Heart right ventricle (tissue), 16 donors: Measurements from ENCODE around the gene CHIC2. TPM values are rescaled to one million over a fixed set of nuclear protein-coding genes. Genes with fewer than 3 reads are reported as not detected.

Source experiments
- ATAC-seq, 8 donors: fragments of 200-7000 bp; cut with Tn5 transposase; one replicate each; pipeline ENCODE4 v1.9.1; 2020; ENCODE audit warnings: mild to moderate bottlenecking in 8 of 8, moderate library complexity in 8 of 8, moderate number of reproducible peaks in 1 of 8
- DNase-seq, 2 donors: peaks; one replicate each; pipeline ENCODE4 v3.0.0-alpha.2; 2020
- H3K27ac ChIP-seq, 10 donors: fragments of 200-600 bp; sonication (generic) in 2 of 10; one replicate each; pipeline versions ENCODE4 v1.5.0 to v1.8.0; 2020 to 2022; ENCODE audit warnings: mild to moderate bottlenecking in 3 of 10
- H3K27me3 ChIP-seq, 7 donors: fragments of 200-600 bp; one replicate each; pipeline ENCODE4 v1.8.0; 2021 to 2022; ENCODE audit warnings: mild to moderate bottlenecking in 2 of 7
- H3K36me3 ChIP-seq, 9 donors: fragments of 200-600 bp; sonication (generic) in 1 of 9; one replicate each; pipeline versions ENCODE4 v1.5.0 to v1.8.0; 2020 to 2022; ENCODE audit warnings: mild to moderate bottlenecking in 2 of 9
- H3K4me1 ChIP-seq, 9 donors: fragments of 200-600 bp; sonication (generic) in 1 of 9; one replicate each; pipeline versions ENCODE4 v1.5.0 to v1.8.0; 2020 to 2022; ENCODE audit warnings: mild to moderate bottlenecking in 4 of 9
- H3K4me3 ChIP-seq, 10 donors: fragments of 200-600 bp; sonication (generic) in 2 of 10; one replicate each; pipeline versions ENCODE4 v1.5.0 to v1.8.0; 2020 to 2022; ENCODE audit warnings: mild to moderate bottlenecking in 7 of 10, moderate library complexity in 2 of 10
- H3K9me3 ChIP-seq, 11 donors: fragments of 200-600 bp in 10 of 11; sonication (generic) in 2 of 11; one replicate each; pipeline versions ENCODE4 v1.5.0 to v1.8.0; 2013 to 2022; ENCODE audit warnings: mild to moderate bottlenecking in 2 of 11, control low read depth in 1 of 11, moderate library complexity in 1 of 11
- CTCF ChIP-seq, 9 donors: fragments of 200-600 bp; sonication (generic) in 2 of 9; IDR thresholded peaks; one replicate each; pipeline versions ENCODE4 v1.5.0 to v1.8.0; 2021 to 2022; ENCODE audit warnings: antibody characterized with exemption in 9 of 9, mild to moderate bottlenecking in 5 of 9, moderate library complexity in 1 of 9
- WGBS, 2 donors: extraction: QIAGEN DNeasy Blood & Tissue Kit; methylation state at CpG; one replicate each; pipeline ENCODE4 v1.1.7; 2013; ENCODE audit warnings: inconsistent platforms in 1 of 2; 5-methylcytosine and 5-hydroxymethylcytosine counted together
- intact Hi-C, 10 donors: fragments of 100-400 bp; cut with DNase I; formaldehyde crosslinking; loops; one replicate each; pipeline versions ENCODE4 v1.11.1 to v1.14.2; 2022
- polyA plus RNA-seq, 2 donors: library from polyadenylated mRNA; stranded (reverse); fragments of 200-250 nt; gene quantifications; one replicate each; pipeline ENCODE4 v1.2.3, GENCODE V29; 2013
- total RNA-seq, 10 donors: library from RNA; stranded (reverse); fragmentation: NEBNext Ultra II Directional in 3 of 10; extraction: Animal tissue kit (Norgen Biotek cat#: 25700) in 3 of 10; gene quantifications; one replicate each; pipeline versions ENCODE4 v1.2.1 to v1.2.4, GENCODE V29; 2021 to 2023
- donor health status: Arrhythmogenic right ventricular cardiomyopathy.
- donor health status: ischemic (EF 13 %, LVEDD 7.1; RV severe dilation, severe dysfunction).
- donor health status: healthy with polysubstance abuse.
- donor health status: DM: no; HTN: yes; CAD: no.
- donor health status: DM: no; HTN: no; CAD: no.
- donor health status: ischemic (EF 25% LVEDD 6.9; RV normal size, moderate dysfunction).
- donor health status: ischemic (EF 25% LVEDD 5.7; RV mildly dilated, moderate dysfunction).
- donor health status: healthy.
- donor health status: DM: yes; HTN: yes; CAD: no.
- donor health status: Ischemic cardiomyopathy.
- donor health status: ischemic (EF 35%, LVEDD 5.7; RV mildly dilated, moderate dysfunction).
- donor health status: nonischemic (EF 11% LVEDD 7.7; RV severe dilation, severe dysfunction).
- donor health status: DM: yes; HTN: yes; CAD: no.
- donor health status: PGD.
- donor health status: ischemic (EF 29% LVEDD 5.4; RV normal size, mild dysfunction).
- donor health status: nonischemic (EF 23%, LVEDD 6.1; RV moderate dilation, normal function).

CHIC2 gene
- total and polyA plus RNA-seq, 12 donors, result 5.6 to 13.5 (median 9.3) TPM

DNA sequence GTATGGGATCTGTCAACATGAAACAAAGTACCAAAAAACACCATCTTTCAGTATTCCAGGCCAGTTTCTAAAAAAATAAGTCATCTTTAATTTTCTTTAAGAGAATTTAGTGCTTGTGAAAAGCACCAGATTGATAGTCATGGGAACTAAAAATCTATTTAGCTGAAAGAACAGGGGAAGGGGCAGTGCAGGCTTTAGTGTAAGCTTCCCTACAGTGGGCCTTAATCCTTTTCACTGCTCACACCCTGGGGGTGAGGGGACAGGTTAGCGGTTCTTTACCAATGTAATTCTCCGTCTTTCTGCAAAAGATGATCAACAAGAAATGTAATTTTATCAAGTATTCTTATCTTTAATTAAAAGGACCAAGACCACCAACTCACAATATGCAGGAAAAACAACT is 47.1 kb downstream of the CHIC2 start:
- no peak for TF ChIP-seq CTCF (IDR thresholded peaks at IDR 0.05)
- H3K4me1 ChIP-seq, result peaks cover 0 to 11% (median 0%) of the 10 kb centered on the region in 9 donors
- 98 to 100% methylated on average over 2 of the region's 2 CpGs for WGBS, 2 donors
- ATAC-seq, result no peak
- no peak overlapping the region for H3K27ac ChIP-seq
- H3K4me3 ChIP-seq, result no peak overlapping the region
- intact Hi-C loops, result no loop called here
- DNase-seq, result no peak
- H3K27me3 ChIP-seq, result no peaks in the 10 kb centered on the region
- no peaks in the 10 kb centered on the region for H3K9me3 ChIP-seq
- H3K36me3 ChIP-seq, result peaks cover 0 to 26% (median 0%) of the 10 kb centered on the region in 9 donors

DNA sequence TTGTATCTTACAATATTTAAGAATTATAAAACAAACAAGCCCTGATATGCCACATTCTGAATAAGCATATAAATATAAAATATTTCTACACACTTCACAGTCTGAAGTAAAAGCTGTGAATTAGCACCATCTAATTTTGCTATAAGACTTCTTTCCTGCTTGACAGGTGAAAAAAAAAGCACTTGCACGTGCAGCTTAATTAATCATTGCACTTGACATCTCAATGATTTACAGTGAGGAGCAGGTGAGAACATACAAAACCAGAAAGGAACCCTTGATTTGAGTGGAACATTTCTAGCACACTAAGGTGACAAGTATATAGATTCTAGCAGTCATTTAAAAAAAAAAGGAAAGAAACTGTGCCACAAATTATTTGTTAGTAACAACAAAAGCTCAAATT is 47.9 kb downstream of the CHIC2 start:
- Histone ChIP-seq H3K27me3 (no peaks in the 10 kb centered on the region), H3K4me3 (no peak overlapping the region), H3K4me1 (peaks cover 0 to 11% (median 0%) of the 10 kb centered on the region in 9 donors), H3K9me3 (no peaks in the 10 kb centered on the region), H3K27ac (no peak overlapping the region), H3K36me3 (peaks cover 0 to 33% (median 0%) of the 10 kb centered on the region in 9 donors)
- DNase-seq, result no peak
- no peak for ATAC-seq
- no peak for TF ChIP-seq CTCF (IDR thresholded peaks at IDR 0.05)
- WGBS, 2 donors, result 43 to 46% methylated on average over 1 of the region's 1 CpG
- intact Hi-C loops, result no loop called here

DNA sequence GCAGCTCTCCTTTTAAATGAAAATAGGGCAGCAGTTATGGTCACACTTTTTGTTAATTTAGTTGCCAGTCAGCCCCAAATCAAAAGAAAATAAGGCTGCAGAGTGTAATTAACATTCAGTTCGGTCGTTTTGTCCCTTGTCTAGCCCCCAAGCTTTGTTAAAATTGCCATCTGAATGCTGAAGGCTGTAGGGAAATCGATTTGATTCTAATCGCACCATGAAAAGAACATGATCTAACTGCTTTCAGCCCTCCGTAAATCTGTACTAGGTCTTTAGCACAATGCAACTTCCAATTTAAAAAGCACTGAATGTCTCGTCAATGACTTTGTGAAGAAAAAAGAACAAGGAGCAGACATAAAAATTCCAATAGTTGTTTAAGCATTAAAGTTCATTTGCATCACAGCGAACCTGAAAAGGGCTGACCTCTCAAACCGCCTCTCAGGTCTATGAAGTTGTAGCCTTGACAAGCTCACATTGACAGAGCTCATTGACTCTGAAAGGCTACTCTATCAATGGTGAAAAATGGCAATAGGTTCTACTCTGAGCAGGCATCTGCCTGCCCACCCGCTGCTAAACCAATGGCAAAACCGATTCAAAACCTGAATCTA is 48.9 kb downstream of the CHIC2 start:
- H3K4me1 ChIP-seq, result peaks cover 0 to 11% (median 0%) of the 10 kb centered on the region in 9 donors
- H3K36me3 ChIP-seq, result peaks cover 0 to 41% (median 0%) of the 10 kb centered on the region in 9 donors
- ATAC-seq (no peak), DNase-seq (no peak)
- WGBS, 2 donors, result 86% methylated on average over 10 of the region's 10 CpGs
- no peak for TF ChIP-seq CTCF (IDR thresholded peaks at IDR 0.05)
- H3K27me3 ChIP-seq, result no peaks in the 10 kb centered on the region
- H3K4me3 ChIP-seq, result no peak overlapping the region
- intact Hi-C loops, result no loop called here
- no peak overlapping the region for H3K27ac ChIP-seq
- H3K9me3 ChIP-seq, result no peaks in the 10 kb centered on the region

DNA sequence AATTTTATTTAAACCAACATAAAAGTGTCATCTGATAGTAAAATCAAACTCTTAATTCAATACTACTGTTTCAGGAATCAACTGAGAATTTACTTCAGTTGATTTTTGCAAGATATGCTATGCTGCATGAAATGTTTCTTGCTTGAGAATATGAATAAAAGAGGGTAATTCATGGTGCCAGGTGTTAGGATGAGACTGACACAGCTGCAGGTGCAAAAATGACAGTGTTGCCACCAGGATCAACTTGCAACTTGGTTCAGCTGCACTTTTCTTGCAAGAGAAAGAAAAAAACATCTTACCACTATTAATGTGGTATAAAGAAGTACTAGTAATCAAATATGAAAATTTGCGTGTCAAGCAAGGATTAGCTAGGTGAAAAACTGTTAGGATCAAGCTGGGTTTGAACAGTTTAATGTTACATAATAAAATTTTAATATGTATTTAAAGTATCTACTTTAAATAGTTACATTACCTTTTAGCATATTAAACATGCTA is 49.7 kb downstream of the CHIC2 start:
- intact Hi-C loops, result no loop called here
- Histone ChIP-seq H3K4me3 (no peak overlapping the region), H3K27ac (no peak overlapping the region), H3K36me3 (peaks cover 0 to 49% (median 0%) of the 10 kb centered on the region in 9 donors), H3K4me1 (peaks cover 0 to 11% (median 0%) of the 10 kb centered on the region in 9 donors), H3K9me3 (no peaks in the 10 kb centered on the region), H3K27me3 (no peaks in the 10 kb centered on the region)
- TF ChIP-seq CTCF (IDR thresholded peaks at IDR 0.05), result no peak
- DNase-seq (no peak), ATAC-seq (no peak)
- WGBS, 2 donors, result 97% methylated on average over 1 of the region's 1 CpG
